HFFc6 (cell line): Measurements from ENCODE around the gene FETUB. TPM values are rescaled to one million over a fixed set of nuclear protein-coding genes. Genes with fewer than 3 reads are reported as not detected.
A peak's percentile ranks its signal among the peaks of the same experiment; 100 is the strongest.

Source experiments
- DNase-seq: peaks from one replicate; pipeline ENCODE4 v3.0.0-alpha.2; 2018
- H3K27ac Mint-ChIP-seq: 2 replicates; pipeline ENCODE4 v1.8.0; 2020; ENCODE audit warnings: mild to moderate bottlenecking, mixed read lengths
- H3K27me3 Mint-ChIP-seq: 2 replicates; pipeline ENCODE4 v1.8.0; 2021; ENCODE audit warnings: mild to moderate bottlenecking, moderate library complexity, mixed read lengths; ENCODE audit not compliant: insufficient read depth
- H3K36me3 Mint-ChIP-seq: 2 replicates; pipeline ENCODE4 v1.8.0; 2021; ENCODE audit warnings: low read depth, mixed read lengths
- H3K4me1 Mint-ChIP-seq: 2 replicates; pipeline ENCODE4 v1.8.0; 2020; ENCODE audit warnings: low read depth, mixed read lengths
- H3K4me3 Mint-ChIP-seq: 2 replicates; pipeline ENCODE4 v1.8.0; 2020; ENCODE audit warnings: mild to moderate bottlenecking, moderate library complexity, mixed read lengths
- H3K9me3 Mint-ChIP-seq: 2 replicates; pipeline ENCODE4 v1.8.0; 2020; ENCODE audit warnings: mild to moderate bottlenecking, mixed read lengths
- CTCF ChIP-seq: fragments of 200-600 bp; sonication (generic); IDR thresholded peaks from 2 replicates; pipeline ENCODE4 v1.5.0; 2021; ENCODE audit warnings: antibody characterized with exemption, mild to moderate bottlenecking
- long read RNA-seq: library from polyadenylated mRNA; unstranded; transcript quantifications from one replicate; pipeline ENCODE4 v2.0.0, GENCODE V29; 2019
- total RNA-seq, 6 experiments: library from RNA; stranded (reverse); fragmentation: NEBNext Ultra II Directional; extraction: Animal tissue kit (Norgen Biotek cat#: 25700); gene quantifications; 2 replicates in 1 of 6; 3 replicates in 5 of 6; pipeline ENCODE4 v1.2.3, GENCODE V29; 2021

Gene FETUB
- total RNA-seq: not detected
- long read RNA-seq: 0 reads

- Mint-ChIP-seq H3K4me1 (peaks cover 11% of the 10 kb centered on the region), H3K36me3 (no peaks in the 10 kb centered on the region), H3K4me3 (peak within 1 kb of the TSS; percentile 6), H3K27ac (no peak within 1 kb of the TSS), H3K27me3 (peaks cover 31% of the 10 kb centered on the region), H3K9me3 (no peaks in the 10 kb centered on the region)
- TF ChIP-seq CTCF: no peak
- no peak for DNase-seq
Observed at GRCh38 chr3:186639778-186640472, at the start of gene FETUB. TSS of gene FETUB (plus strand) at chr3:186640399. CDS start at chr3:186640461, 62 bp downstream.

- Mint-ChIP-seq H3K27ac (no peak overlapping the region), H3K9me3 (no peaks in the 10 kb centered on the region), H3K27me3 (peaks cover 3% of the 10 kb centered on the region), H3K4me1 (peaks cover 17% of the 10 kb centered on the region), H3K4me3 (no peak overlapping the region), H3K36me3 (no peaks in the 10 kb centered on the region)
- TF ChIP-seq CTCF: no peak
- DNase-seq: no peak
Observed at GRCh38 chr3:186590580-186591295, 49.5 kb upstream of the FETUB start.

- H3K27me3 Mint-ChIP-seq: peaks cover 3% of the 10 kb centered on the region
- TF ChIP-seq CTCF: no peak
- H3K27ac Mint-ChIP-seq: no peak overlapping the region
- no peak overlapping the region for H3K4me3 Mint-ChIP-seq
- H3K9me3 Mint-ChIP-seq: no peaks in the 10 kb centered on the region
- DNase-seq: no peak
- no peaks in the 10 kb centered on the region for H3K36me3 Mint-ChIP-seq
- H3K4me1 Mint-ChIP-seq: peaks cover 23% of the 10 kb centered on the region
Observed at GRCh38 chr3:186592682-186593081, 47.5 kb upstream of the FETUB start.

GRCh38 chr3:186593862-186594261, 46.3 kb upstream of the FETUB start:
- Mint-ChIP-seq H3K9me3 (no peaks in the 10 kb centered on the region), H3K4me1 (peaks cover 24% of the 10 kb centered on the region), H3K36me3 (no peaks in the 10 kb centered on the region), H3K27me3 (peaks cover 8% of the 10 kb centered on the region), H3K4me3 (no peak overlapping the region), H3K27ac (no peak overlapping the region)
- TF ChIP-seq CTCF: no peak
- DNase-seq: no peak

GRCh38 chr3:186594591-186595113, 45.5 kb upstream of the FETUB start:
- H3K4me1 Mint-ChIP-seq: peaks cover 20% of the 10 kb centered on the region
- no peak for TF ChIP-seq CTCF
- no peaks in the 10 kb centered on the region for H3K9me3 Mint-ChIP-seq
- peaks cover 10% of the 10 kb centered on the region for H3K27me3 Mint-ChIP-seq
- no peak for DNase-seq
- no peak overlapping the region for H3K27ac Mint-ChIP-seq
- no peaks in the 10 kb centered on the region for H3K36me3 Mint-ChIP-seq
- H3K4me3 Mint-ChIP-seq: no peak overlapping the region
